Ishikawa (cell line): ENCODE measurements around the gene ARHGAP26.

Experiments
- CEBPB ChIP-seq: IDR thresholded peaks from 2 replicates; pipeline ENCODE4 v1.6.1; 2012
- CREB1 ChIP-seq: IDR thresholded peaks from 2 replicates; pipeline ENCODE4 v1.6.1; 2012; ENCODE audit warnings: low read depth
- EGR1 ChIP-seq: IDR thresholded peaks from 2 replicates; pipeline ENCODE4 v1.6.1; 2012
- EP300 ChIP-seq: IDR thresholded peaks from 2 replicates; pipeline ENCODE4 v1.6.1; 2012; ENCODE audit warnings: borderline replicate concordance
- FOXM1 ChIP-seq: IDR thresholded peaks from 2 replicates; pipeline ENCODE4 v1.6.1; 2012; ENCODE audit warnings: low read depth, borderline replicate concordance
- MAX ChIP-seq: IDR thresholded peaks from 2 replicates; pipeline ENCODE4 v1.6.1; 2012
- NFIC ChIP-seq: IDR thresholded peaks from 2 replicates; pipeline ENCODE4 v1.6.1; 2012
- RAD21 ChIP-seq: IDR thresholded peaks from 2 replicates; pipeline ENCODE4 v1.6.1; 2012; ENCODE audit warnings: low read depth
- TAF1 ChIP-seq: IDR thresholded peaks from 2 replicates; pipeline ENCODE4 v1.6.1; 2012; ENCODE audit warnings: low read depth, mild to moderate bottlenecking
- TCF12 ChIP-seq: IDR thresholded peaks from 2 replicates; pipeline ENCODE4 v1.6.1; 2012; ENCODE audit warnings: low read depth
- TEAD4 ChIP-seq: IDR thresholded peaks from 2 replicates; pipeline ENCODE4 v1.6.1; 2012
- YY1 ChIP-seq: IDR thresholded peaks from 2 replicates; pipeline ENCODE4 v1.6.1; 2012; ENCODE audit warnings: low read depth
- ZBTB7A ChIP-seq: IDR thresholded peaks from 2 replicates; pipeline ENCODE4 v1.6.1; 2012; ENCODE audit warnings: low read depth
- TF ChIP-seq, protein P1 (sequence below): IDR thresholded peaks from 2 replicates; pipeline ENCODE4 v1.6.1; 2012
- TF ChIP-seq, protein P2 (sequence below): IDR thresholded peaks from 2 replicates; pipeline ENCODE4 v1.6.1; 2012; ENCODE audit warnings: low read depth, mild to moderate bottlenecking

ARHGAP26 gene

GRCh38 chr5:143059355-143059754 lies 289.2 kb downstream of the ARHGAP26 start:
- TF ChIP-seq MAX: no peak
- no peak for TF ChIP-seq CREB1
- TF ChIP-seq ZBTB7A: no peak
- no peak for TF ChIP-seq TCF12
- no peak for TF ChIP-seq CEBPB
- TF ChIP-seq, protein P1, sequence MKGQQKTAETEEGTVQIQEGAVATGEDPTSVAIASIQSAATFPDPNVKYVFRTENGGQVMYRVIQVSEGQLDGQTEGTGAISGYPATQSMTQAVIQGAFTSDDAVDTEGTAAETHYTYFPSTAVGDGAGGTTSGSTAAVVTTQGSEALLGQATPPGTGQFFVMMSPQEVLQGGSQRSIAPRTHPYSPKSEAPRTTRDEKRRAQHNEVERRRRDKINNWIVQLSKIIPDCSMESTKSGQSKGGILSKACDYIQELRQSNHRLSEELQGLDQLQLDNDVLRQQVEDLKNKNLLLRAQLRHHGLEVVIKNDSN: no peak
- TF ChIP-seq TEAD4: no peak
- TF ChIP-seq EGR1: no peak
- TF ChIP-seq RAD21: no peak
- TF ChIP-seq TAF1: no peak

DNA sequence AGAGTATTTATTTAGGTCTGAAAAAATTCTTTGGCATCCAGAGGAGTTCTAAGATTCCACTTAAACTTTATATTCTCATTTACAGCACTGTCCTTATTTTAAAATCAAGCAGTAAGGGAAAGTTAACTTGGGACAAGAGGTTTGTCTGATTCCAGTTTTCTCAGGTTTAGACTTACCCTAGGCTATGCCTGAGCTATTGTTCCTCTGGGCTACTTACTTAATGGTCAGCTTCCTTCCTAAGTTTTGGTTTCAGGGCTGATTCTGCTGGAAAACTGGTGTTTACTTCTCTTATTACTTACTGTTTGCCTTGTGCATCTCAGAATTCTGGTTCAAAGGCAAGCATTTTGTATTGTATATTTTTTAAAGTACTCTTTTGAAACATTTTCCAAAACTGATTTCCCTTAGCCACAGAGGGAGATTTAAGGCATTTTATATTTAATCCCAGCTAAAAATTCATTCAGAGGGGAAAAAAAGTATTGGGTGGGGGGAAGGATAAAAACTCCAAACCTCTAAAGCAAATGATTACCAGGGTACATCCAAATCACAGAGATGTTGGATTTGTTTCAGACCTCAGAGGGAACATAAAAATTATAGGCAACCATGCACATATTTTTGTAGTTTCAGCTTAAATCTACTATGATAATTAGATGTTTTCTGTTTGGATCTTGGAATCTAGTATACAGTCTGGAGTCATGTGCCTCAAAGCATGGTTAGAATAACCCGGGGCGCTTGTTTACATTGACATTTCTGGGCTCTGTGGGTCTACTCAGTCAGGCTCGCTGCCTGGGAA lies 290.0 kb downstream of the ARHGAP26 start:
- TF ChIP-seq CREB1 (no peak), MAX (no peak), ZBTB7A (no peak), EGR1 (no peak), TEAD4 (no peak), YY1 (no peak)

DNA sequence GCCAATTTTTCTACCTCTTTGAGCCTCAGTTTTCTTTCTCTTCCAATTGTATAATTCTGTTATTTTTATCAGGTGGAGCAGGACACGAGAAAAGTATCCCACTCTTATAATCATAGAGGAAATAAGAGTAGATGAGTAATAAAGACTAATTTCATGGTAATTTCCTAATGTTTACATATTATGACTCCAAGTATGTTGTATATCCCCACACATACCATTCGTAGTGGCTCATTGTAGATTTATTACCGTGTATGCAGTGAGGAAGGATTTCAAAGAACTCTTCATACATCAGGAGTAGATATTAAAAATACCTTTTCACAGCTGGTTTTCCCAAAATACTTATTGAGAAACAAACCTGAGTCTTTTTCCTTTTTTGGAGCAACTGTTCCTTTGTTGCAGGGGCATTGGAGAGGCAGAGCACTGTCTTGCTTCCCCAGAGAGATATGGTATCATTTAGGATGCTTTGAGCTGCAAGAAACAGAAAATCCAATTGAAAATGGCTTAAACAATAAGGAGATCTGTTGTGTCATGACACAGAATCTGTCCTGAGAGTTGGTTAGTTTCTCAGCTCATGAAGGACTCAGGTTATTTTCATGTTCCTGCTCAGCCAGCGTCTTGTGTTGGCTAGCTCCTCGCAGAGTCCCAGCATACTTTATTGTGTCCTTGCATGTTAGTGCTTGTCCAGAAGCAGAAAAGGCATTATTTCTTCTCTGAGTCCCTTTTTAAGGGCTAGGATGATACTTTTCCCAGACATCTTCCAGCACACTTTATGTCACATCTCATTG lies 291.2 kb downstream of the ARHGAP26 start:
- TF ChIP-seq CEBPB (no peak), YY1 (no peak), ZBTB7A (no peak), RAD21 (no peak), NFIC (no peak)
- TF ChIP-seq, protein P2, sequence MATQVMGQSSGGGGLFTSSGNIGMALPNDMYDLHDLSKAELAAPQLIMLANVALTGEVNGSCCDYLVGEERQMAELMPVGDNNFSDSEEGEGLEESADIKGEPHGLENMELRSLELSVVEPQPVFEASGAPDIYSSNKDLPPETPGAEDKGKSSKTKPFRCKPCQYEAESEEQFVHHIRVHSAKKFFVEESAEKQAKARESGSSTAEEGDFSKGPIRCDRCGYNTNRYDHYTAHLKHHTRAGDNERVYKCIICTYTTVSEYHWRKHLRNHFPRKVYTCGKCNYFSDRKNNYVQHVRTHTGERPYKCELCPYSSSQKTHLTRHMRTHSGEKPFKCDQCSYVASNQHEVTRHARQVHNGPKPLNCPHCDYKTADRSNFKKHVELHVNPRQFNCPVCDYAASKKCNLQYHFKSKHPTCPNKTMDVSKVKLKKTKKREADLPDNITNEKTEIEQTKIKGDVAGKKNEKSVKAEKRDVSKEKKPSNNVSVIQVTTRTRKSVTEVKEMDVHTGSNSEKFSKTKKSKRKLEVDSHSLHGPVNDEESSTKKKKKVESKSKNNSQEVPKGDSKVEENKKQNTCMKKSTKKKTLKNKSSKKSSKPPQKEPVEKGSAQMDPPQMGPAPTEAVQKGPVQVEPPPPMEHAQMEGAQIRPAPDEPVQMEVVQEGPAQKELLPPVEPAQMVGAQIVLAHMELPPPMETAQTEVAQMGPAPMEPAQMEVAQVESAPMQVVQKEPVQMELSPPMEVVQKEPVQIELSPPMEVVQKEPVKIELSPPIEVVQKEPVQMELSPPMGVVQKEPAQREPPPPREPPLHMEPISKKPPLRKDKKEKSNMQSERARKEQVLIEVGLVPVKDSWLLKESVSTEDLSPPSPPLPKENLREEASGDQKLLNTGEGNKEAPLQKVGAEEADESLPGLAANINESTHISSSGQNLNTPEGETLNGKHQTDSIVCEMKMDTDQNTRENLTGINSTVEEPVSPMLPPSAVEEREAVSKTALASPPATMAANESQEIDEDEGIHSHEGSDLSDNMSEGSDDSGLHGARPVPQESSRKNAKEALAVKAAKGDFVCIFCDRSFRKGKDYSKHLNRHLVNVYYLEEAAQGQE: no peak

GRCh38 chr5:143062379-143062778 lies 292.2 kb downstream of the ARHGAP26 start:
- TF ChIP-seq TAF1: no peak
- TF ChIP-seq NFIC: no peak
- no peak for TF ChIP-seq EGR1
- no peak for TF ChIP-seq CREB1
- no peak for TF ChIP-seq EP300
- TF ChIP-seq CEBPB: no peak
- no peak for TF ChIP-seq TEAD4
- TF ChIP-seq RAD21: no peak
- TF ChIP-seq MAX: no peak
- TF ChIP-seq, protein P2: no peak
- no peak for TF ChIP-seq TCF12
- no peak for TF ChIP-seq YY1
- TF ChIP-seq ZBTB7A: no peak
- TF ChIP-seq, protein P1: no peak
- TF ChIP-seq FOXM1: no peak

DNA sequence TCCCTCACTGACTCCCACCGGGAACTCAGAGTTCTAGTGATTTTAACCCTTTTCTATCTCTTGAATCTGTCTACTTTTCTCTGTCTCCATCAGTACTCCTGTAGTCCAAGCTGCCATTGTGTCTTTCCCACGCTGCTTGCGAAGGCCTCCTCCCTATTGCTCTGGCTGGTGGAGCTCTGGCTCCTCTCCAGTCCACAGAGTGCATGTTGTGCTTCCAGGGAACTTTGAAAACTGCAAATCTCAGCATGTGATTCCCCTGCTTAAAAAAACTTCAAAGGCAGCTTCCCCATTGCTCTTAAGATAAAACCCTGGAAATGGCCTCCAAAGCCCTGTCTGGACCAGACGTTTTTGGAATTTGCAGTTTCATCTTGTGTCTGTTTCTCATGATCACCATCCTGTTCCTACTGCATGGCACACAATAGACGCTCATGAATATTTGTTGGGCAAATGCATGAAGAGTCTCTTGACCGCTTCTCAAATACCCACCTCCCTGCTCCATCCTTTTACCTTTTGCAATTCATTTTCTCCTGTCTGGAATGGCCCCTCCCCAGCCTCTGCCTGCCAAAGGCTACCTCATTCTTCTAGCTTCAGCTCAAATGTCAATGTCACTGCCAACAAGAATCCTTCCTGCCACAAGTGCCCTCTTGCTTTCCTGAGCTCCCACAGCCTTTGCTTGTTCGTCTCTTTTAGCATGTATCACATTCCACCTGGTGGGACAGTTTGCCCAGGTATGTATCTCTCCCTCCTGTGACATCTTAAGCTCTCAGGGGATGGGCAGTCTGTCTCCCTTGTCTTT lies 293.2 kb downstream of the ARHGAP26 start:
- no peak for TF ChIP-seq YY1
- no peak for TF ChIP-seq RAD21
